NCI-H446 treated with DMSO at 0.1 percent for 48 hours (cell line): ENCODE results near the gene DYDC1.
"Not testable (repeated sequence)": the region's sequence is repeated elsewhere in the genome, so short reads cannot be mapped to it uniquely, and the experiment has no call there.

Source experiments
- DNase-seq: peaks from one replicate; lab custom pipeline; 2025; lab: John Stamatoyannopoulos, UW

DYDC1 gene

DNA sequence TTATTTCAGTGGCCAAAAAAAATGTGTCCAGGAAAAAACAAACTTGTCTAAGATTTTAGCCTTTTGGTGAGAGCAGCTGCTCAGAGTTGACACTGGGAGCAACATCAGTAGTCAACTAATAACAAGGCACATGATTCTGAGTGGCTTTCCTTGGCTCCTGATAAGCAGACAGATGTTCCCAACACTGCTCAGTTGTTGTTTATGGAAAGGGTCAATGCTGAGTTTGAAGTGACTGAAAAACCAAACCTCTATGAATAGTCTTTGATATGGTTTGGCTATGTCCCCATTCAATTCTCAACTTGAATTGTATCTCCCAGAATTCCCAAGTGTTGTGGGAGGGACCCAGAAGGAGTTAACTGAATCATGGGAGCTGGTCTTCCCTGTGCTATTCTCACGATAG is 12.3 kb downstream of the DYDC1 start:
- DNase-seq = no peak

DNA sequence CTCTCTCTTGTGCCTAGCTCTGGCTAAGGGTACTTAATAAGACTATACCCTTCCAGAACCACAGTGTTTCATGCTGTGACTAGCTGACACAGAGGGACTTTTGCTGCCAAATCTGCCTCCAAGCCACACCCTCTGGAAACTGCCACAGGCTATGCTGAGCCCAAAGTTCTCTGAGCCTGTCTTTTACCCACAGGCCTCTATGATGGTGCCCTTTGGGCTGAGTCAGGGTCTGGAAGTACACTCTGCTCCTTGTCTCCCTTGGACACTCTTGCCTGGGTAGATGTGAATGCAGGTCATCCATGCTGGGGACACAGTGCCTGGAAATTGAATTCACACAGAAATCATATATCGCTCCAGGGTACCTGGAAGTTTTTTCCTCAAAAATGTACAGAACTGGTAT is 22.6 kb downstream of the DYDC1 start:
- DNase-seq = no peak

DNA sequence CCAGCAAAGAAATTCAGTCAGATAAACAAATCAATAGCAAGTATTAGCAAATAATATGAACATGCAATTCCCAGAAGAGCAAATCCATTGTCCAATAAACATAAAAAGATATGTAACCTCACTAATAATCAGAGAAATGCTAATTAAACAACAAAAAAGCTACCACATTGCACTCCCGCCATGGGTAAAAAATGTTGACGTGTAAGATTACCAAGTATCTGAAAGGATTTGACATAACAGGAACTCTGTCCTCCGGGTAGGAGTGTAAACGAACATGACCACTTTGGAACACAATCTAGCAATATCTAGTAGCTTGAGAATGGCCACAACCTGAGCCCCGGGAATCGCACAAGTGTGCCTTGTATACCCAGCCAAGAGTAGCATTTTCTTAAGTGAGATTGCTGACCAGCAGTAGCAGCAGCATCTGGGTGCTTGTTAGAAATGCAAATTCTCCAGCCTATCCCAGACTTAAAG is 31.6 kb downstream of the DYDC1 start:
- no peak for DNase-seq

DNA sequence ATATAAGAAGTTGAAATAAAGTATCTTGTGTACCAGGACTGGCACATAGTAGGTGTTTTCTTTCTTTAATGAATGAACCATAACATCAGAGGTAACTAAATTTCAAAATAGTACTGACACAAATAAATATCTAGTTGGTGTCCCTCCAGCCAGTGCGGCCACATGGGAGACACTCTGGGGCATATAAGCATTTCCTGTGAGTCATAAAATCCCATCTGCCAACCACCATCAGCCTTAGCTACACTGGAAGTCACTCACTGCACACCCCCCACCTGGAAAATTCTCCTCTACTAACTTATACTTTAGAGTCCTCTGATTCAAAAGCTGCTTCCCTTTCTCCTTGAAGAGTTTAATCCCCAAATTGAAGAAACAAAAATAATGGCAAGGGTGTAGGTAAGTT is 32.5 kb downstream of the DYDC1 start:
- peak; percentile 1 for DNase-seq

DNA sequence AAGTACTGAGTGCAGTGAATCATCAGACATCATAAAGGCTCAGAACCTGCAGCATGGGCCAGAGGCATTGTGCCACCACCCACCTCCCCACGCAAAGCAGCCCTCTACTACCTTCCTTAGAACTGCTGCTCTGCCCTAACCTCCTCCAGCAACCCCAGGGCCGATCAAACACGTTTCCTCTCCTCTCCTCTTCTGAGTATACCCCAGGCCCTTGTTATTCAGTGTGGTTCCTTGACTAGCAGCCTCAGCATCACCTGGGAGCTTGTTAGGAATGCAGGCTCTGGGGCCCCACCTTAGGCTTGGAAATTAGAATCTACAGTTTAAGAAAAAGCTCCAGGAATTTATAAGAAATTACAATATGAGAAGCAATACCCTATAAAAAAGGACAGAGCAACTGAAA is 33.2 kb downstream of the DYDC1 start:
- no peak for DNase-seq

DNA sequence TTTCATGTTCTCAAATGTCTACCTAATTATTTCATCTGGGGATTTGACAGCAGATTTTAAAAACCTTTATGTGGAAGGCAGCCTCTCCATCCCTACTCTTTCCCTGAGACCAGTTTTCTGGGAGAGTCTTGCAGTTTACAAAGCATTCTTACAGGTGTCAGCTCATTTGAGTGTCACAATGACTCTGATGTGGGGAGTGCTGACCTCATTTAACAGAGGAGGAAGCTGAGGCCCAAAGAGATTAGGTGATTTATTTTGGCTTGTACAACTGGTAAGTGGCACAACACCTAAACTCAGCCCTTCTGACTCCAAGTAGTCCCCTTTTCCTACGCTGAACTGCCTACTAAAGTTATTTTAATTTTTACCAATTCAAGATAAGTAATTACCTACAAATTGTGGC is 33.8 kb downstream of the DYDC1 start:
- DNase-seq = no peak

DNA sequence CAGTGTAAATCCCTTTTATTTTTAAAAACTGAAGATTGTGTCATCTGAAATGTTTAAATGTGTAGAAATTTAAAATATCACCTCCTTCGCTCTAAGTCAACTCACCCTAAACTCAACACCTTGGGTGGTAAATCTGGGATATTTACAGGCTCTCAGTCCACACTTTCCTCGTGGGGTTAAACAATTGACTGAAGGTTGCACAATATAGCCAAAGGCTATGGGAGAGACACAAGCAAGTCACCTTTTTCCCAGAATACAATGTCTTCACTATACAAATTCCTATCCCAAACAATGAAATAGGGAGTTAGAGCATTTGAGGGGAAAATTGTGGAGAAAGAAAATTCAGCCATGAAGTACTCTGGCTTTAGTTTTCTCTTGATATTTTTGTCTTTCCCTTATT is 34.4 kb downstream of the DYDC1 start:
- DNase-seq = no peak

DNA sequence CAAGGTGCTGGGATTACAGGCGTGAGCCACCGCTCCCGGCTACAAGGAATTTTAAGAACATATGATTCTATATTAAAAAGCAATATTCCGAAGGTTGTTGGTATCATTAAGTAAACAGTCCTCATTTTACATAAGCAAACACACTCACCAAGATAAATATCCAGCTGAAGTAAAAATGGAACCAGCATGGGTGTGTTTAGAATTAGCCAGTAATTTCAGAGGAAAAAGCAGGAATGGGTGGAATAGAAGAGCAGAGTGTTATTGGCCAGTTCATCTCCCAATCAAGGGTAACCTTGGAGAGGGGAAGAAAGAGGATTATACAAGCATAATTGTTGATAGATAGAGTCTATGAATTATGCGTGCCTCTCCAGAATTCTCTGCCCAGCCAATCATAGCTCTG is 35.4 kb downstream of the DYDC1 start:
- no peak for DNase-seq

DNA sequence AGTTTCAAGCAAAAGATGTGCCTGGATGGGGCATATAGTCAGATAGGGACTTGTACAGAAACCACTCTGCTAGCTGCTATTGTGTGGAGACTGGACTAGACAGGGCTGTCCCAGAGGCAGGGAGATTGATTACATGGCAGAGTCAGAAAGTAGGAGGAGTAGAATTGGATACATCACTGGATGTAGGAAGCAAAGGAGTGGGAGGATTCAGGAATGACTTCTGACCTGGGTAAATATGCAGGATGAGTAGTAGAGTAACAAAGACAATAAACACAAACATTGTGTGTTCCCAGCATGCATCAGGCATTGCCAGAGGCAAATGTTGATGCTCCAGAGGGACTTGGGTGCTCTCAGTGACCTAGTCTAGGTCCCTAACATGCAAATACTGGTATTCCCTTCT is 36.2 kb downstream of the DYDC1 start:
- DNase-seq = no peak

DNA sequence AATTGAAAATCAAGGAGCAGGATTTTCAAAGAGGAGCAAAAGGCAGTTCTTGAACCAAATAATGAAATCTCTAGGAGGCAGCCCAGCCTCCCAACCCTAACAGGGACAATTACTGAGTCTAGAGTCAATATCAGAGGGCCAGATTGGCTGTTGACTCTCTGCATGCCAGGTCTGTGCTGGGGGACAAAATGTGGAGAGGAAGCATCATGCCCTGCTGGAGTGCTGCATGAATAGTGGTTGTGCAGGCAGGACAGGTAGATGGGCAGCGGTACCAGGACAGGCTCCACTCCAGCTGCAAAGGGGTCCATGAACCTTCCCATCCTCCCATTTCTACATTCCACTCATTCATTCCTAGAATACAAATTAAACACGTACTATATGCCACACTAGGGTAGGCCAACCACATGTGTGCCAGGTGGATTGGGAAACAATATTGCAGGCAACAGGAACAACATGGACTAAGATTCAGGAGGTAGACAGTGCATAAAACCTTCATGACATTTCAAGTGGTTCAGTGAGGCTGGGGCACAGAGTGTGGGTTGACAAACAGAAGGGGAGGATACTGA is 36.7 kb downstream of the DYDC1 start:
- no peak for DNase-seq

DNA sequence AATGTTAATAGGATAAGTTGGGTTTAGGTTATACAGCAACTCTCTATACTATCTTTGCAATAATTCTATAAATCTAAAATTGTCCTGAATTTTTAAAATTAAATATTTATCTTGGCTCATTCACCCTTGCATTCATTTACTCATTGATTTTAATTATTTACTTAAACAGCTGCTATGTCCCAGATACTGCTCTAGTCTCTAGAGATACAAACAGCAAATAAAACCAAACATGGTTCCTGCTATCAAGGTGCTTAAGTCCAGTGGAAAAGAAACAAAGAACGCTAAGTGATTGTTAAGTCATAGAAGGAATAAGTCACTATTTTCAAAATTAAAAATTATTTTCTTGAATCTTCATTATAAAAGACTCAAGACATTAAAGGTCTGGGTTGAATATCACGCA is 37.2 kb downstream of the DYDC1 start:
- DNase-seq = no peak

DNA sequence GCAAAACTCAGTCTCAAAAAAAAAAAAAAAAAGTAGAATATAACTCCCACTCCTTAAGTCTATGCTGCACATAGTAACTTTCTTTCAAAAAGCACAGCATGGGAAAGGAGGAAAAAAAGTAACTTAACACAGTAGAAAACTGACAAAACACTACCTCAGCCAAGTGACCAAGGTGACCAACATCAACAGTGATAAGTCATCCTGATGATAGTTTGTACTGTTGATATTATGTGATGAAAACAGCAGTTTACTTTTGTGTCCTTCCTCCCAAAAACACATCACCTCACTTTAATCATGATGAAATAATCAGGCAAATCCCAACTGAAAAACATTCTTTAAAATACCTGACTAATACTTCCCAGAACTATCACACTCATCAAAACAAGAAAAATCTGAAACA is 37.8 kb downstream of the DYDC1 start:
- DNase-seq = no peak

DNA sequence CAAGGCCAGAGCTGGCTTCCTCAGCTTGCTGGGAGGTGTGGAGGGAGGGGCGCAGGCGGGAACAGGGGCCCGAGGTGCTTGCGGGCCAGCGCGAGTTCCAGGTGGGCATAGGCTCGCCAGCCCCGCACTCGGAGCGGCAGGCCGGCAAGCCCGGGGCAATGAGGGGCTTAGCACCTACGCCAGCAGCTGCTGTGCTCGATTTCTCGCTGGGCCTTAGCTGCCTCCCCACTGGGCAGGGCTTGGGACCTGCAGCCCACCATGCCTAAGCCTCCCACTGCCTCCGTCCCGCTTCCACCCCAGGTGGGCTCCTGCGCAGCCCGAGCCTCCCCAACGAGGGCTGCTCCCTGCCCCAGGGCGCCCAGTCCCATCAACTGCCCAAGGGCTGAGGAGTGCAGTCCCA is 41.2 kb downstream of the DYDC1 start:
- DNase-seq = no peak

DNA sequence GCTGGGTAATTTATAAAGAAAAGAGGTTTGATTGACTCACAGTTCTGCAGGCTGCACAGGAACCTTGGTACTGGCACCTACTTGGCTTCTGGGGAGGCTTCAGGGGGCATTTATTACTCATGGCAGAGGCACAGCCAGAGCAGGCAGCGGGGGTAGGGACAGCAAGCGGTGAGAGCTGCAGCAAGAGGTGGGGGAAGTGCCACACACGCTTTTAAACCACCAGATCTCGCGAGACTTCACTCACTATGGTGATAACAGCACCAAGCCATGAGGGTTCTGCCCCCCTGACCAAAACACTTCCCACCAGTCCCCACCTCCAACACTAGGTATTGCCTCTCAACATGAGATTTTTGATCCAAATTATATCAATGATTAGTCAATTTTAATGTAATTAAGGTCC is 43.0 kb downstream of the DYDC1 start:
- DNase-seq = no peak

DNA sequence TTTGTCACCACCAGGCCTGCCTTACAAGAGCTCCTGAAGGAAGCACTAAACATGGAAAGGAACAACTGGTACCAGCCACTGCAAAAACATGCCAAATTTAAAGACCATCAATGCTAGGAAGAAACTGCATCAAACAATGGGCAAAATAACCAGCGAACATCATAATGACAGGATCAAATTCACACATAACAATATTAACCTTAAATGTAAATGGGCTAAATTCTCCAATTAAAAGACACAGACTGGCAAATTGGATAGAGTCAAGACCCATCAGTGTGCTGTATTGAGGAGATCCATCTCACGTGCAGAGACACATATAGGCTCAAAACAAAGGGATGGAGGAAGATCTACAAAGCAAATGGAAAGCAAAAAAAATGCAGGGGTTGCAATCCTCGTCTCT is 50.6 kb downstream of the DYDC1 start:
- not testable (repeated sequence) for DNase-seq

DNA sequence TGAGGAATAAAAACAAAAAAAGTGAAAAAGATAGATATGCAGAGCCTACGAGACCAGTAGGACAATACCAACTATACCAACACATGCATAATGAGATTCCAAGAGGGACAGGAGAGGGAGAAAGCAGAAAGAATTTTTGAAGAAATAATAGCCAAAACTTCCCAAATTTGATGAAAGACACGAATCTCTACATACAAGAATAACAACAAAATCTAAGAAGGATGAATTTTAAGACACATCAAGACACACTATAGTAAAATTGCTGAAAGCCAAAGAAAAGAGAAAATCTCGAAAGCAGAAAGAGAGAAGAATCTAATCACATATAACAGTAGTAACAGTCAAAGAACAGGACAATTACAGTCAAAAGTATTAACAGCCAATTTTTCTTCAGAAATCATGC is 59.6 kb downstream of the DYDC1 start:
- DNase-seq = no peak

DNA sequence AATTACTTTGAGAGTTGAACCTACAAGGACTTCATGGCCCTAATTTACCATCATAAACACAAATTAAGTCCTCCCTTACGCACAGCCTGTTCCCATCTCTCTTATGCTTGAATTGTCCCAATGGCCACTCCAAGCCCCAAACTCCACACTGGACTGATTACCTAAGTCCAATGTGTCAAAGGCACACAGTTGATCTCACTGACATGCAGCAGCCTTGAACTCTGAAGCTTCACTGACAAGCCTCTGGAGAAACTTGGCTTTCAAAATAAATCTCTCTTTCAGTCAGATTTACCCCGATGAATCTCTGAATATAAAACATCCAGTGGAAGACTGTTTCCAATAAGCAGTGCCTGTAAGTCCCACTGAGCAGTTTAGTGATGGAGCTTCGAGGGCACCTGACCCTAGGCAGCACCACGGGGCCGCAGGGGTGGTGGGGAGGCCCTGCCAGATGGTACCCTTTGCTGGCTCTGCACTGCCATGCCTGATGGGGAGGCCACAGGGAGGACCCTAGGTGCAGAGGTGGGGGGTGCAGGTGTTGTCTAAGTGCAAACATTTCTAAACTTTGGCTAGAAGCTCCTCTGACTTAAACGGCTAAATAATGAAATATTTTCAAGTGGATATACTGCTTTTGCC is 63.8 kb downstream of the DYDC1 start:
- no peak for DNase-seq

DNA sequence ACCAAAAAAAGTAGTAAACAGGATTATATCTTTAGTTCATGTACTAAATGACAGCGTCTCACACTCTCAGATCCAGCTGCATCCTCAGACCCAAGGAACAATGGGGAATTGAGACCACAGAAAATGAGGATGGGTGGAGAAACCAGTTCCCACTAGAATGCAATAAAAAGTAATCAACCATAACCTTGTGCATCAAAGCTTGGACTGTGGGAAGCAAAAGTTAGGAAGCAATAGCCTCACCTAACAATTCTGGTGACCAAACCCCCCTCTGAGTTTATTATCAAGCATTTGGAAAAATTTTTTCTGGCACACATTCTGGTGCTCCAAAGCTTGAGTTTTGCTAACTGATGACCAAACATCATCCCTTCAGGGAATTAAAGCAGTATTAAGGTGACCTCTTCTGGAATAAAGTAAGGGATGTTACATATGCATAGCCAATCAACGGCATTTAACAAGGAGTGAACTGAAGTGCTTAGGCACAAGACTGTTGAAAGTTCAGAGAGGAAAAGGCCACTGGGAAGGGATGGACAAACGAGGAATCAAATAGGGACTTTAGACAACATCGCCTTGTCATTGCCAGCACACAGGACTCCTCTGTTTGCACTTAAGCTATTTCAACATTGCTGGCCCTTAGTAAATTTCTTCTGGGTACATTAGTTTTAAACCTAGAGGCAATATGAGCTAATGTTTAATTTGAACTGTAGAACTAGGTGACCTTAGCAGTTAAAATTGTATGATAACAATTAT is 65.9 kb downstream of the DYDC1 start:
- no peak for DNase-seq

DNA sequence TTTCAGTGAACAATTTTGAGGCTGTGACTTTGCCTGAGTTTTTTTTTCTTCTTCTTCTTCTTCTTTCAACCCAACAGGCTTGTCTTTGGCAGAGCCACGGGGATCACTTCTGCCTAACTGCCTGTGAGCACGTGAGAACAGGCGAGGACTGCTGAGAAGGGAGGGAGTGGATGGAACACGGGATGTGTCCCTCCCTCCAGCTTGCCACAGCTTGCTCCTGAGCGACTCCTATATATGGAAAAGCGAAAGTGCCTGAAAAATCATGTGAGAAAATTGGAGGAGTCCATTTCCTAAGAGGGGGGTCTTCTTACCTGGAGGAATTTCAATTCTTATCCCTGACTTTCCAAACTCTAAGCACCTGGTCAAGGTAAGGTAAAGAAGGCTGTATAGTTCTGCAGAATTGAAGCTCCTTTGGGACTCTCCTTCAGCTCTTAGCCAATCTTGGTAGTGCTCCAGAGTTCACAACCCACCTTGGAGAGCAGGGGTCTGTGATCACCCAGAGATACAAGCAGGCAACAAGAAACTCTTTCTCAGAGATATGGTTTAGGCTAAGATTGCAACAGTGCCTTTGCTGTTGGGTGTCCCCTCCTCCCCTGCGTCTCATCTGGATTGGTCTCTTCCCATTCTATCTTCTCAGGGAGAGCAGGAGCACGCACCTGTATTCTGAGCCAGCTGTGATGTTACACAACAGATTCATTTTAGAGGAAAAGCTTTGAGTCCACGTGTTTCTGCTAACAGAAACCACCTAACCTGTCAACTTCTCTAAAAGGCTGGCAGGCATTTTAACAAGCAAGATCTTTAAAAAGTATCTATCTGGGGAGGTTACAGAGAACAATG is 66.9 kb downstream of the DYDC1 start, which contains the start of gene MAT1A:
Gene MAT1A, minus strand, starts transcription at position 208 of the 837 bp plus-strand sequence. CDS start 235 bp downstream, outside the sequence.
- no peak for DNase-seq

DNA sequence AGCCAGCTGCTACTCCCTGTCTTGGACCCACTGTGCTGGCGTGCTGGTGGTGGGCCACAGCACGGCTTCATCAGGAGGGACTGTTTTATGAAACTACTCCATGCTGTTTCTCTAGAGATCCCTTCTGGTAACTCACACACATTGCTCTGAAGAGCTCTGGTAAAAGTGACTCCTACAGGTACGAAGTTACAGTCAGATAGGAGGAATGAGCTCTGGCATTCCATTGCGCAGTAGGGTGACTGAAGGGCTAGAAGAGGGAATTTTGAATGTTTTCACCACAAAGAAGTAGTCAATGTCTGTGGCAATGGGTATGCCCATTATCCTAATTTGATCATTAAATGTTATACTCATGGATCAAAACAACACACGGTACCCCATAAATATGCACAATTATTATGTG is 67.7 kb downstream of the DYDC1 start:
- no peak for DNase-seq
